ENCODE measurements around the gene TFE3. TPM values are rescaled to one million over a fixed set of nuclear protein-coding genes. Genes with fewer than 3 reads are reported as not detected.
A peak's percentile ranks its signal among the peaks of the same experiment; 100 is the strongest.

The TFE3 gene
- polyA plus RNA-seq, 3 donors: 12.8 to 41.2 (median 22.0) TPM

DNA sequence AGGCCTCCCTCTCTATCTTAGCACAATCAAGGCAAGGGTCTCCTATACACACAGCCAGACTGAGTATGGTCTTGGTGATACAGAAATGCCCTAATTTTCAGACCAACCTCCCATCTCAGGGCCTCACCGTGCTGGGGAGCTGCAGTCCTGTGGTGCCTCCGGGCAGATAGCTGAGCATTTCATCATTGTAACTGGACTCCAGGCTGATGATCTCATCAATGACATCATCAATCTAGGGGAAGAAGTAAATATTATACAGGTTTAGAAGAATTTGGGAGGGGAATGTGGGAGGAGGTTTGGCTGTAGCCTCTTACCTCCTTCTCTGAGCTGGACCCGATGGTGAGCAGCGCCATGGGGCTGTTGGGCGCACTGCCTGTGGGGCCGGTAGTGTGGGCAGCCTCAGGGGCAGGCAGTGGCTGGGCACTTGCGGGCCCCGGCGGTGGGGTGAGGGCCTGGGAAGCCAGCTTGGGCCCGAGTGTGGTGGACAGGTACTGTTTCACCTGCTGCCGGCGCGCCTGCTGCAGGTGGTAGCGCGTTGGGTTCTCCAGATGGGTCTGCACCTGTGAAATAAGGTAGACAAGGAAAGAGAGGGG, 5.2 kb downstream of the TFE3 start:
- H4K20me1 ChIP-seq (ENCODE audit: insufficient read depth, low read length): peaks cover 19% of the 10 kb centered on the region
- intact Hi-C loops (cut with micrococcal nuclease): loop anchor here in 1 of 2 donors (10.0 kb wide), 1 partner anchor 73 kb away; no protein-coding TSS in a partner anchor
- H3K4me1 ChIP-seq (ENCODE audit: control insufficient read depth in 1 of 2, insufficient read depth in 2 of 2, low read length in 2 of 2): peaks cover 43 to 50% of the 10 kb centered on the region in 2 donors
- peaks cover 0 to 7% (median 2%) of the 10 kb centered on the region in 7 donors for H3K9me3 Mint-ChIP-seq
- H2AFZ ChIP-seq (ENCODE audit: insufficient read depth, low read depth, low read length, poor library complexity, severe bottlenecking): no peak overlapping the region
- H3K9me3 ChIP-seq (replicated peaks in 1 of 2; ENCODE audit: control insufficient read depth in 1 of 2, insufficient read depth in 1 of 2, low read length in 2 of 2): no peaks in the 10 kb centered on the region
- peak overlapping the region in 5 of 7 donors; percentile 3 to 88 (median 32) for H3K27ac Mint-ChIP-seq
- TF ChIP-seq, protein P1, sequence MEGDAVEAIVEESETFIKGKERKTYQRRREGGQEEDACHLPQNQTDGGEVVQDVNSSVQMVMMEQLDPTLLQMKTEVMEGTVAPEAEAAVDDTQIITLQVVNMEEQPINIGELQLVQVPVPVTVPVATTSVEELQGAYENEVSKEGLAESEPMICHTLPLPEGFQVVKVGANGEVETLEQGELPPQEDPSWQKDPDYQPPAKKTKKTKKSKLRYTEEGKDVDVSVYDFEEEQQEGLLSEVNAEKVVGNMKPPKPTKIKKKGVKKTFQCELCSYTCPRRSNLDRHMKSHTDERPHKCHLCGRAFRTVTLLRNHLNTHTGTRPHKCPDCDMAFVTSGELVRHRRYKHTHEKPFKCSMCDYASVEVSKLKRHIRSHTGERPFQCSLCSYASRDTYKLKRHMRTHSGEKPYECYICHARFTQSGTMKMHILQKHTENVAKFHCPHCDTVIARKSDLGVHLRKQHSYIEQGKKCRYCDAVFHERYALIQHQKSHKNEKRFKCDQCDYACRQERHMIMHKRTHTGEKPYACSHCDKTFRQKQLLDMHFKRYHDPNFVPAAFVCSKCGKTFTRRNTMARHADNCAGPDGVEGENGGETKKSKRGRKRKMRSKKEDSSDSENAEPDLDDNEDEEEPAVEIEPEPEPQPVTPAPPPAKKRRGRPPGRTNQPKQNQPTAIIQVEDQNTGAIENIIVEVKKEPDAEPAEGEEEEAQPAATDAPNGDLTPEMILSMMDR (IDR thresholded peaks at IDR 0.05): no peak
- H3K36me3 Mint-ChIP-seq: peaks cover 43 to 60% of the 10 kb centered on the region in 2 donors
- H3K4me3 ChIP-seq (replicated peaks in 1 of 3; ENCODE audit: low read depth in 2 of 3, low read length in 3 of 3): no peak overlapping the region
- peaks cover 57% of the 10 kb centered on the region for H3K79me2 ChIP-seq (ENCODE audit: insufficient read depth, low read length)
- DNase-seq: peak in 1 of 3 donors; percentile 18
- H3K27me3 ChIP-seq (ENCODE audit: control insufficient read depth in 2 of 2, insufficient read depth in 2 of 2, low read length in 2 of 2): no peaks in the 10 kb centered on the region
- H3K36me3 ChIP-seq (replicated peaks in 1 of 2; ENCODE audit: control insufficient read depth in 1 of 2, insufficient read depth in 2 of 2, low read length in 2 of 2): peaks cover 43 to 47% of the 10 kb centered on the region in 2 donors
- no peak overlapping the region for H3K9ac ChIP-seq (ENCODE audit: insufficient read depth, low read length, poor library complexity, severe bottlenecking)
- peaks cover 0 to 7% (median 0%) of the 10 kb centered on the region in 3 donors for H3K27me3 Mint-ChIP-seq (ENCODE audit: low read depth in 3 of 3)
- H3K4me3 Mint-ChIP-seq: no peak overlapping the region
- no CpG with 5 or more reads among the region's 15 CpGs for WGBS (ENCODE audit: insufficient coverage)
- H3K4me2 ChIP-seq (replicated peaks; ENCODE audit: extremely low read depth, low read length, poor library complexity, severe bottlenecking): no peak overlapping the region
- H3K27ac ChIP-seq (ENCODE audit: low read depth in 1 of 2, low read length in 2 of 2): peak overlapping the region in 1 of 2 donors; percentile 88
- peaks cover 56% of the 10 kb centered on the region for H3K4me1 Mint-ChIP-seq

- TF ChIP-seq, protein P1 (IDR thresholded peaks at IDR 0.05): no peak
- Histone ChIP-seq H3K9me3 (replicated peaks in 1 of 2; ENCODE audit: control insufficient read depth in 1 of 2, insufficient read depth in 1 of 2, low read length in 2 of 2) (no peaks in the 10 kb centered on the region), H3K4me3 (replicated peaks in 1 of 3; ENCODE audit: low read depth in 2 of 3, low read length in 3 of 3) (no peak overlapping the region), H3K36me3 (replicated peaks in 1 of 2; ENCODE audit: control insufficient read depth in 1 of 2, insufficient read depth in 2 of 2, low read length in 2 of 2) (peaks cover 45 to 58% of the 10 kb centered on the region in 2 donors), H3K9ac (ENCODE audit: insufficient read depth, low read length, poor library complexity, severe bottlenecking) (no peak overlapping the region), H4K20me1 (ENCODE audit: insufficient read depth, low read length) (peaks cover 21% of the 10 kb centered on the region), H3K27me3 (ENCODE audit: control insufficient read depth in 2 of 2, insufficient read depth in 2 of 2, low read length in 2 of 2) (no peaks in the 10 kb centered on the region), H3K4me2 (replicated peaks; ENCODE audit: extremely low read depth, low read length, poor library complexity, severe bottlenecking) (no peak overlapping the region), H2AFZ (ENCODE audit: insufficient read depth, low read depth, low read length, poor library complexity, severe bottlenecking) (no peak overlapping the region), H3K4me1 (ENCODE audit: control insufficient read depth in 1 of 2, insufficient read depth in 2 of 2, low read length in 2 of 2) (peaks cover 17 to 22% of the 10 kb centered on the region in 2 donors), H3K79me2 (ENCODE audit: insufficient read depth, low read length) (no peaks in the 10 kb centered on the region), H3K27ac (ENCODE audit: low read depth in 1 of 2, low read length in 2 of 2) (no peak overlapping the region)
- no peak for DNase-seq
- Mint-ChIP-seq H3K27ac (no peak overlapping the region), H3K4me3 (no peak overlapping the region), H3K4me1 (peaks cover 22% of the 10 kb centered on the region), H3K27me3 (ENCODE audit: low read depth in 3 of 3) (peaks cover 0 to 6% (median 0%) of the 10 kb centered on the region in 3 donors), H3K36me3 (peaks cover 47 to 79% of the 10 kb centered on the region in 2 donors), H3K9me3 (peaks cover 0 to 4% (median 0%) of the 10 kb centered on the region in 7 donors)
- intact Hi-C loops (cut with micrococcal nuclease): loop anchor here in 1 of 2 donors (10.0 kb wide), 1 partner anchor 65 kb away; no protein-coding TSS in a partner anchor
- 100% methylated on average over 1 of the region's 6 CpGs for WGBS (ENCODE audit: insufficient coverage)
These were observed 12.9 kb downstream of the TFE3 start for GRCh38 chrX:49030283-49030682.
